ENCODE data around the gene PLCB2.

Gene PLCB2

DNA sequence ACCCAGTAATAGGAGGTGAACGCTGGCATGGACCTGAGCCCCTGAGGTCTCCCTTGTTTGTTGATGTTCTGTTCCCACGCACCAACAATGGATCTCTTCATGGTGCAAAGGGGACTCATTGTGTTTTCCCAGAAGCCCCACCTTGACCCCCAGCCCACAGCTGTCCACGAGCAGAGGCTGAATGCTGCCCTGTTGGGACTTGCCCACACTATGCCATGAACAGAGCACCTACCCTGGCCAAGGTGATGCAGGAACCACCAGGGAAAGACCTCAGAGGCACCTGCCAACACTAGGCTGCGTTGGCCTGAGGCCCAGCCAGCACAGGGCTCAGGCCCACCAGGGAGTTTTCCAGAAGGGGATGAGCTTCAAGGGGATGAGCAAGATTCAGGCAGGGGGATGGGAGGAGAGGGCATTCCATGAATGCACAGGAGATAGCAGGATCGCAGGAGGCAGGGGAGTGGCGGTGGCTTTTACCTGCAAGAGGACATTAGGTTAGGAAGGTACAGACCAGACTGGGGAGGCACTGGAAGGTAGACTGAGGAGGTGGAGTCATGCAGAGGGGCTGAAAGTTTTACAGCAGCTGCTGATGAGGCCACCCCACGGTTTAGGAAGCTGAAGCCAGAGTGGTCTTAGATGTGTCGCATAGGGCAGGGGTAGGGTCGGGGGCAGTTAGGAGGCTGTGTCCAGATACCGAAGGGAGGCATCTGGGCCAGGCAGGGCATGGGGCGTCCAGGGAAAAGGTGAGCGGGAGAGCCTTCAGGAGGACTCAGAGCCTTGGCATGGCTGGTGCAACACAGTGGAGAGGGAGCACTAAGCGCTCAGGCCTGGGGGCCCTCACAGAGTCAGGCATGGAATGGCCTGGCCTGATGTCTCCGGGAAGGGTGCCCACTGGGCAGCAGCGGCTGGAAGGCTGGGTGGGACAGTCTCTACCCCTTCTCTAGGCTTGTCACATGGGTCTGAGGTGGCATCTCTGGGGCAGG lies 39.1 kb upstream of the PLCB2 start:
- no peak for FAIRE-seq
- no peak for TF ChIP-seq POLR2A (IDR thresholded peaks at IDR 0.05; ENCODE audit: low read depth, low read length)
- no peak for TF ChIP-seq TAF1 (IDR thresholded peaks at IDR 0.05; ENCODE audit: borderline replicate concordance, low read depth, low read length)
- no peak for DNase-seq (ENCODE audit: insufficient read length)

DNA sequence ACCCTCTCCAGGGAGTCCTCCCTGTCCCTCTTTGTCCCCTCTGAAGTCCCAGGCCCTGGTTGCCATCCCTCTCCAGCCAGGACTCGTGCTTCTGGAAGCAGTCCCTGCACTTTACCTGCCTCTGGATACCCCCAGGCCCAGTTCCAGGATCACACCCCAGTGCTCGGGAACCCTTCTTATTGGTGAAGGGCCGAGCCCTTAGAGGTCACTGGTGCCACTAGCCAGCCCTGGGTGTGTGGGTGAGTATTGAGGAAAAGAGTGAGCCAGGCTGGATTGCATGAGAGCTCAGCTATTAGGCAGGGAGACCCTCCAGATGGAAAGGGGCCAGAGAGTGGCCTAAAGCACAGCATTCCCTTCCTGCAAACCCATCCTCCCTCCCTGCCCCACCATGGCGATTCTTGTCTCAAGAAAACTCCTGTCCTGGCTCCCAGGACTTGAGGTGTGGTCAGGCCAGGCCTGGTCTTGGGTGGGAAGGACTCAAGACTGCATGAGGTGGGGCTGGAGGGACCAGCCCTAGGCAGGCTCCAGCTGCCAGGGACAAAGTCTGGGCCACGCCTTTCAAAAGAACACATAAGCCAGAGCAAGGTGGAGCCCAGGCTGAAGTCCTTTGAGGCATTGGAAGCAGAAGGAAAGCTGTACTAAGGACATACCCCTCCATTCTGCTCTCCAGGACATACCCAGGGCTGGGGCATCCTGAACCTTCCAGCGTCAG lies 38.3 kb upstream of the PLCB2 start:
- DNase-seq (ENCODE audit: insufficient read length), result no peak
- no peak for TF ChIP-seq POLR2AphosphoS5 (IDR thresholded peaks at IDR 0.05; ENCODE audit: low read depth, low read length)
- no peak for TF ChIP-seq TAF1 (IDR thresholded peaks at IDR 0.05; ENCODE audit: borderline replicate concordance, low read depth, low read length)
- no peak for TF ChIP-seq POLR2A (IDR thresholded peaks at IDR 0.05; ENCODE audit: low read depth, low read length)
- no peak for FAIRE-seq

GRCh38 chr15:40345225-40345866 lies 37.6 kb upstream of the PLCB2 start:
- DNase-seq (ENCODE audit: insufficient read length), result no peak
- no peak for FAIRE-seq
- TF ChIP-seq POLR2A (IDR thresholded peaks at IDR 0.05; ENCODE audit: low read depth, low read length), result no peak
- TF ChIP-seq POLR2AphosphoS5 (IDR thresholded peaks at IDR 0.05; ENCODE audit: low read depth, low read length), result no peak
- TF ChIP-seq TAF1 (IDR thresholded peaks at IDR 0.05; ENCODE audit: borderline replicate concordance, low read depth, low read length), result no peak

GRCh38 chr15:40344631-40345120 lies 36.9 kb upstream of the PLCB2 start:
- TF ChIP-seq POLR2A (IDR thresholded peaks at IDR 0.05; ENCODE audit: low read depth, low read length) (no peak), TAF1 (IDR thresholded peaks at IDR 0.05; ENCODE audit: borderline replicate concordance, low read depth, low read length) (no peak), POLR2AphosphoS5 (IDR thresholded peaks at IDR 0.05; ENCODE audit: low read depth, low read length) (no peak)
- FAIRE-seq, result peak; percentile 87
- DNase-seq (ENCODE audit: insufficient read length), result peak; percentile 79

DNA sequence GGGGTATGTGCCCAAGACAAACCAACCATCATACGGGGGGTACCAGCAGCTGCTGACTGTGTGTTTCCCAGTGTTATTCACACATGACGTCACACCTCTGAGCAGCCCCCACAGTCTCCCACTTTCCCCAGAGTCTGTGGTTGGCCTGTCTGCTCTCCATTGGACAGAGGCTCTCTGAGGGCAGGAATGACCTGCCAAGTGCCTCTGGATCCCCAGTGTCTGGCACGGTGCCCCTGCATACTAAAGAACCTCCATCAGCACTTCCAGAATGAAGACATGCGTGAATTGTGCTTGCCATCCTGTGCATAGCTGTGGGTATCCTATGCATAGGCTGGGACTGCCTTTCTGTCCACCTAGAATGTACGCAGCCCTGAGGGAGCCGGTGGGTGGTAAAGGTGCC lies 36.5 kb upstream of the PLCB2 start:
- no peak for TF ChIP-seq POLR2A (IDR thresholded peaks at IDR 0.05; ENCODE audit: low read depth, low read length)
- TF ChIP-seq POLR2AphosphoS5 (IDR thresholded peaks at IDR 0.05; ENCODE audit: low read depth, low read length), result no peak
- no peak for DNase-seq (ENCODE audit: insufficient read length)
- FAIRE-seq, result no peak

DNA sequence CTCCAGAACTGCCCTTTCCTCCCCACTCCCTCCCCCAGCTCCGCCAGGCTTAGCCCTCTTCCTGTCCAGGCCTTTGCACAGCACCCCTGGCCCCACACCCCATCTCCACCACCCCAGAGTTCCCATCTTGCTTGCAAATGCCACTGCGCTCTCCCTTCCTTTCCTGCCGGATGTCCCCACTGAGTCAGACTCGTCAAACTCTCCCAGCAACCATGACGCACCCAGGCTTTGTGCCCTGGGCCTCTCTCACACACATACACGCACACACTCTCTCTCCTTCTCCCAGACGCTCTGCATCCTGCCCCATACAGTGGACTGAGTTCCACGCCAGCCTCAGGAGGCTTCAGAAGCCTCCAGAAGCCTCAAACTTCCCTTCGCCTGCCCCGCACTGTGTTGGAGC lies 35.8 kb upstream of the PLCB2 start:
- TF ChIP-seq POLR2AphosphoS5 (IDR thresholded peaks at IDR 0.05; ENCODE audit: low read depth, low read length) (no peak), TAF1 (IDR thresholded peaks at IDR 0.05; ENCODE audit: borderline replicate concordance, low read depth, low read length) (no peak), POLR2A (IDR thresholded peaks at IDR 0.05; ENCODE audit: low read depth, low read length) (no peak)
- FAIRE-seq (no peak), DNase-seq (ENCODE audit: insufficient read length) (no peak)

DNA sequence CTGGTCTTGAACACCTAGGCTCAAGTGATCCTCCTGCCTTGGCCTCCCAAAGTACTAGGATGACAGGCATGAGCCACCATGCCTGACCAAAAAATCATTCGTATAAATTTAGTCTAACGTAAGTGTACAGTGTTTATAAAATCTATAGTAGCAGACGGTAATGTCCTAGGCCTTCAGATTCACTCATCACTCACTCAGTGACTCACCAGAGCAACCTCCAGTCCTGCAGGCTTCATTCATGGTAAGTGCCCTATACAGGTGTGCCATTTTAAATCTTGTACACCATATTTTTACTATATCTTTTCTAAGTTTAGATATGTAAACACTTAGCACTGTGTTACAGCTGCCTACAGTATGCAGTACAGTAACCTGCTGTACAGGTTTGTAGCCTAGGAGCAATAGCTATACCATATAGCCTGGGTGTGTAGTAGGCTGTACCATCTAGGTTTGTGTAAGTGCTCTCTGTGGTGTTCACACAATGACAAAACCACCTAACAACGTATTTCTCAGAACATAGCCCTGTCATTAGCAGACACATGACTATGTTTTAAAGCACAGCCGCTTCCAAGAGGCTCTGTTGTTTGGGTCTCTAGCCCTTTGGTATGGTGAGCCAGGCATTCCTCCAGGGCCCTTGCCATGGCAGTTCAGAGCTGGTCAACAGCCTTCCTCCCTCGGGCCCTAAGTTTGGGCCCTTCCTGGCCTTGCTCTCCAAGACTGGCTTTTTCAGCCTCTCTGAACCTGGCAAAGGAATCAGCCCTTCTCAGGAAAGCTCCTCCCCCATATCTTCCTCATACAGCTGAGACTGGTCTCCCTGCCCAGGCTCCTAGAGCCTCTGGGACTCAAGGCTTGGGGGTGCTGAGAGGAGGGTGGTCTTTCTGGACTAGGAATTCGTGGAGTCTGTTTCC lies 34.9 kb upstream of the PLCB2 start:
- no peak for FAIRE-seq
- DNase-seq (ENCODE audit: insufficient read length), result no peak
- TF ChIP-seq TAF1 (IDR thresholded peaks at IDR 0.05; ENCODE audit: borderline replicate concordance, low read depth, low read length), result no peak
- no peak for TF ChIP-seq POLR2AphosphoS5 (IDR thresholded peaks at IDR 0.05; ENCODE audit: low read depth, low read length)
- no peak for TF ChIP-seq POLR2A (IDR thresholded peaks at IDR 0.05; ENCODE audit: low read depth, low read length)

DNA sequence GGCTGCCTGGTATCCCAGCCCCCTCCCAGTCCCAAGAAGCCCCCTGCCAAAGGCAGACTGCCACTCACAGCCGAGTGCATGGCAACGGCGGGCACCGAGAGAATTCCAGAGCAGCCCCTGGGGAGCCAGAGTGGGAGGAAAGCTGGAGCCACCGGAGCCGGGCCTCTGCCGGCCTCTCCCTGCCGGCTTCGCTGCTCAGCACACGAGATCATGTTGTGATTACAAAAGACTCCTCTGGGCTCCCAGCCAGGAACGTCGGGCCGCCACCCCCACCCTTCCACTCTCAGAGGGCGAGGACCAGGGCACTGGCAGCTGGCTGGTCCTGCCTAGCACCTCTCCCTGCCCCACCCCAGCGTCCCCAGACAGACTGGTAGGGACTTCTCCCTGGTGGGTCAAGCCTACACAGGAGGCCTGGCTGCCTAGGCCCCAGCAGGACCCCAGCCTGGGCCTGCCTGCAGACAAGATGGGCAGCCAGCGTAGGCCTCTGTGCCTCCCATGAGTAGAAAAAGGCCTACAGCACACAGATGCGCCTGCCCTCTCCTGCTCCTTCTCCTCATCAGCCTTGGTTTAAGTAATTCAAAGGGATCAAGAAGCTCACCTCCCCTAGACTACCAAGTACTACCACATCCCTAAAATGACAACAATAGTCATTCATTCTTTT lies 33.1 kb upstream of the PLCB2 start, which contains the start of gene CCDC9B:
Gene CCDC9B, minus strand, starts transcription at position 200 of the 661 bp plus-strand sequence. Its CDS starts 120 bp downstream, at position 80.
- TF ChIP-seq POLR2AphosphoS5 (IDR thresholded peaks at IDR 0.05; ENCODE audit: low read depth, low read length) (no peak), TAF1 (IDR thresholded peaks at IDR 0.05; ENCODE audit: borderline replicate concordance, low read depth, low read length) (no peak), POLR2A (IDR thresholded peaks at IDR 0.05; ENCODE audit: low read depth, low read length) (no peak)

GRCh38 chr15:40340038-40340739 lies 32.5 kb upstream of the PLCB2 start:
- FAIRE-seq (no peak), DNase-seq (ENCODE audit: insufficient read length) (no peak)
- no peak for TF ChIP-seq POLR2AphosphoS5 (IDR thresholded peaks at IDR 0.05; ENCODE audit: low read depth, low read length)
- TF ChIP-seq TAF1 (IDR thresholded peaks at IDR 0.05; ENCODE audit: borderline replicate concordance, low read depth, low read length), result no peak
- TF ChIP-seq POLR2A (IDR thresholded peaks at IDR 0.05; ENCODE audit: low read depth, low read length), result no peak

More for the DNA sequence above, 33.1 kb upstream of the PLCB2 start, which contains the start of gene CCDC9B:
- FAIRE-seq (no peak), DNase-seq (ENCODE audit: insufficient read length) (no peak)

All from GM12892 (cell line).